Smooth muscle cell (in vitro differentiated cells): ENCODE measurements around the gene ZNF423. TPM values are rescaled to one million over a fixed set of nuclear protein-coding genes. Genes with fewer than 3 reads are reported as not detected.

Experiments used
- DNase-seq: peaks from one replicate; lab custom pipeline; 2025; ENCODE audit not compliant: unreplicated experiment; lab: John Stamatoyannopoulos, UW
- H2AFZ ChIP-seq: fragments of 200-600 bp; sonication (generic); 2 replicates; pipeline ENCODE4 v1.6.0; 2016; ENCODE audit warnings: antibody characterized with exemption, low read depth, mild to moderate bottlenecking
- H3F3A ChIP-seq: fragments of 200-600 bp; sonication (generic); 2 replicates; pipeline ENCODE4 v1.6.0; 2017; ENCODE audit warnings: antibody characterized with exemption, low read depth
- H3K27ac ChIP-seq: fragments of 200-600 bp; sonication (generic); 2 replicates; pipeline ENCODE4 v1.5.1; 2016; ENCODE audit warnings: low read depth, mild to moderate bottlenecking
- H3K27me3 ChIP-seq: fragments of 200-600 bp; sonication (generic); 2 replicates; pipeline ENCODE4 v1.6.1; 2016; ENCODE audit warnings: low read depth, mild to moderate bottlenecking
- H3K36me3 ChIP-seq: fragments of 200-600 bp; sonication (generic); 2 replicates; pipeline ENCODE4 v1.5.1; 2016; ENCODE audit warnings: low read depth
- H3K4me1 ChIP-seq: fragments of 200-600 bp; sonication (generic); 2 replicates; pipeline ENCODE4 v1.5.1; 2016; ENCODE audit warnings: low read depth
- H3K4me2 ChIP-seq: fragments of 200-600 bp; sonication (generic); 2 replicates; pipeline ENCODE4 v1.6.0; 2016; ENCODE audit warnings: mild to moderate bottlenecking
- H3K4me3 ChIP-seq: fragments of 200-600 bp; sonication (generic); 2 replicates; pipeline ENCODE4 v1.5.1; 2016; ENCODE audit warnings: mild to moderate bottlenecking
- H3K79me2 ChIP-seq: fragments of 200-600 bp; sonication (generic); 2 replicates; pipeline ENCODE4 v1.6.0; 2016; ENCODE audit warnings: low read depth, mild to moderate bottlenecking
- H3K9ac ChIP-seq: fragments of 200-600 bp; sonication (generic); 2 replicates; pipeline ENCODE4 v1.6.0; 2016; ENCODE audit warnings: low read depth
- H3K9me3 ChIP-seq: fragments of 200-600 bp; sonication (generic); replicated peaks from 2 replicates; pipeline ENCODE4 v1.5.1; 2016; ENCODE audit warnings: low read depth
- H4K20me1 ChIP-seq: fragments of 200-600 bp; sonication (generic); 2 replicates; pipeline ENCODE4 v1.6.0; 2016; ENCODE audit warnings: low read depth
- WGBS: methylation state at CpG from one replicate; pipeline ENCODE4 v1.1.7; 2016; ENCODE audit warnings: low lambda C conversion rate; 5-methylcytosine and 5-hydroxymethylcytosine counted together
- polyA plus RNA-seq: library from polyadenylated mRNA; unstranded; fragments of >200 nt; fragmentation: Nextera tagmentation; extraction: Ambion mirVana; gene quantifications from 2 replicates; pipeline ENCODE4 v1.2.1, GENCODE V29; 2016
- total RNA-seq: library from RNA; depleted of rRNA; stranded (reverse); fragments of >200 nt; gene quantifications from 2 replicates; pipeline ENCODE4 v1.2.3, GENCODE V29; 2014
- TF ChIP-seq, protein P1 (sequence below): fragments of 200-600 bp; sonication (generic); IDR thresholded peaks from 2 replicates; pipeline ENCODE4 v1.5.1; 2017; ENCODE audit warnings: borderline replicate concordance, mild to moderate bottlenecking, antibody characterized with exemption; ENCODE audit not compliant: insufficient read depth, poor library complexity, severe bottlenecking

ZNF423 gene
- total and polyA plus RNA-seq, 2 experiments from 2014 or later, result 6.9 to 7.0 TPM

GRCh38 chr16:49523435-49524159, 332.3 kb downstream of the ZNF423 start:
- TF ChIP-seq, protein P1, sequence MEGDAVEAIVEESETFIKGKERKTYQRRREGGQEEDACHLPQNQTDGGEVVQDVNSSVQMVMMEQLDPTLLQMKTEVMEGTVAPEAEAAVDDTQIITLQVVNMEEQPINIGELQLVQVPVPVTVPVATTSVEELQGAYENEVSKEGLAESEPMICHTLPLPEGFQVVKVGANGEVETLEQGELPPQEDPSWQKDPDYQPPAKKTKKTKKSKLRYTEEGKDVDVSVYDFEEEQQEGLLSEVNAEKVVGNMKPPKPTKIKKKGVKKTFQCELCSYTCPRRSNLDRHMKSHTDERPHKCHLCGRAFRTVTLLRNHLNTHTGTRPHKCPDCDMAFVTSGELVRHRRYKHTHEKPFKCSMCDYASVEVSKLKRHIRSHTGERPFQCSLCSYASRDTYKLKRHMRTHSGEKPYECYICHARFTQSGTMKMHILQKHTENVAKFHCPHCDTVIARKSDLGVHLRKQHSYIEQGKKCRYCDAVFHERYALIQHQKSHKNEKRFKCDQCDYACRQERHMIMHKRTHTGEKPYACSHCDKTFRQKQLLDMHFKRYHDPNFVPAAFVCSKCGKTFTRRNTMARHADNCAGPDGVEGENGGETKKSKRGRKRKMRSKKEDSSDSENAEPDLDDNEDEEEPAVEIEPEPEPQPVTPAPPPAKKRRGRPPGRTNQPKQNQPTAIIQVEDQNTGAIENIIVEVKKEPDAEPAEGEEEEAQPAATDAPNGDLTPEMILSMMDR, result no peak
- 92% methylated on average over 17 of the region's 17 CpGs for WGBS

GRCh38 chr16:49521734-49522325, 334.1 kb downstream of the ZNF423 start:
- TF ChIP-seq, protein P1, result no peak
- Histone ChIP-seq H3K36me3 (no peaks in the 10 kb centered on the region), H3K79me2 (no peaks in the 10 kb centered on the region), H3K9me3 (no peaks in the 10 kb centered on the region), H3K4me2 (no peak overlapping the region), H3K4me3 (no peak overlapping the region), H3K27me3 (no peaks in the 10 kb centered on the region), H2AFZ (no peak overlapping the region), H3F3A (no peaks in the 10 kb centered on the region), H3K4me1 (no peaks in the 10 kb centered on the region), H4K20me1 (no peaks in the 10 kb centered on the region), H3K27ac (no peak overlapping the region), H3K9ac (no peak overlapping the region)
- over 99% methylated on average over 7 of the region's 7 CpGs for WGBS
- DNase-seq, result no peak

More at GRCh38 chr16:49523435-49524159, 332.3 kb downstream of the ZNF423 start:
- Histone ChIP-seq H3K79me2 (no peaks in the 10 kb centered on the region), H3K27ac (no peak overlapping the region), H3K27me3 (no peaks in the 10 kb centered on the region), H3K9me3 (no peaks in the 10 kb centered on the region), H3K4me2 (no peak overlapping the region), H3F3A (no peaks in the 10 kb centered on the region), H3K4me3 (no peak overlapping the region), H4K20me1 (peaks cover 4% of the 10 kb centered on the region), H3K9ac (no peak overlapping the region), H3K36me3 (no peaks in the 10 kb centered on the region), H2AFZ (no peak overlapping the region), H3K4me1 (peaks cover 6% of the 10 kb centered on the region)
- DNase-seq, result no peak

- Histone ChIP-seq H3K27me3 (no peaks in the 10 kb centered on the region), H3K79me2 (no peaks in the 10 kb centered on the region), H4K20me1 (no peaks in the 10 kb centered on the region), H3K4me2 (no peak overlapping the region), H2AFZ (no peak overlapping the region), H3K36me3 (no peaks in the 10 kb centered on the region), H3K4me3 (no peak overlapping the region), H3K9ac (no peak overlapping the region), H3K4me1 (no peaks in the 10 kb centered on the region), H3K9me3 (no peaks in the 10 kb centered on the region), H3F3A (no peaks in the 10 kb centered on the region), H3K27ac (no peak overlapping the region)
- TF ChIP-seq, protein P1, result no peak
- WGBS, result 96% methylated on average over 8 of the region's 8 CpGs
- DNase-seq, result no peak
Observed at GRCh38 chr16:49520492-49521038, 335.3 kb downstream of the ZNF423 start.
